IPS-18a (cell line): ENCODE measurements around the gene ACAP3.
"Not testable (repeated sequence)": the region's sequence is repeated elsewhere in the genome, so short reads cannot be mapped to it uniquely, and the experiment has no call there.

Experiments
- H3K27ac ChIP-seq: one replicate; pipeline ENCODE4 v1.5.1; 2013; ENCODE audit warnings: low read length
- H3K27me3 ChIP-seq: one replicate; pipeline ENCODE4 v1.6.1; 2013; ENCODE audit warnings: mild to moderate bottlenecking, low read length; ENCODE audit not compliant: control insufficient read depth, insufficient read depth
- H3K36me3 ChIP-seq: one replicate; pipeline ENCODE4 v1.6.1; 2013; ENCODE audit warnings: low read depth, low read length; ENCODE audit not compliant: control insufficient read depth
- H3K4me1 ChIP-seq: one replicate; pipeline ENCODE4 v1.6.1; 2013; ENCODE audit warnings: low read depth, low read length; ENCODE audit not compliant: control insufficient read depth
- H3K4me3 ChIP-seq: one replicate; pipeline ENCODE4 v1.5.1; 2013; ENCODE audit warnings: low read length
- H3K9ac ChIP-seq: one replicate; pipeline ENCODE4 v1.6.1; 2013; ENCODE audit warnings: mild to moderate bottlenecking, low read length, moderate library complexity
- H3K9me3 ChIP-seq: one replicate; pipeline ENCODE4 v1.6.1; 2013; ENCODE audit warnings: low read depth, low read length; ENCODE audit not compliant: control insufficient read depth

The ACAP3 gene

GRCh38 chr1:1255078-1255477 lies 52.7 kb downstream of the ACAP3 start:
- Histone ChIP-seq H3K4me1 (peaks cover 6% of the 10 kb centered on the region), H3K27me3 (no peaks in the 10 kb centered on the region), H3K36me3 (peaks cover 19% of the 10 kb centered on the region), H3K4me3 (no peak overlapping the region), H3K27ac (no peak overlapping the region), H3K9me3 (no peaks in the 10 kb centered on the region), H3K9ac (no peak overlapping the region)

GRCh38 chr1:1254667-1254998 lies 53.1 kb downstream of the ACAP3 start:
- H3K36me3 ChIP-seq, result peaks cover 16% of the 10 kb centered on the region
- no peaks in the 10 kb centered on the region for H3K9me3 ChIP-seq
- no peak overlapping the region for H3K4me3 ChIP-seq
- no peak overlapping the region for H3K9ac ChIP-seq
- no peak overlapping the region for H3K27ac ChIP-seq
- H3K4me1 ChIP-seq, result peaks cover 6% of the 10 kb centered on the region
- no peaks in the 10 kb centered on the region for H3K27me3 ChIP-seq

GRCh38 chr1:1253972-1254666 lies 53.6 kb downstream of the ACAP3 start:
- H3K27me3 ChIP-seq, result no peaks in the 10 kb centered on the region
- H3K4me1 ChIP-seq, result peaks cover 6% of the 10 kb centered on the region
- peaks cover 14% of the 10 kb centered on the region for H3K36me3 ChIP-seq
- H3K4me3 ChIP-seq, result no peak overlapping the region
- H3K9ac ChIP-seq, result no peak overlapping the region
- no peak overlapping the region for H3K27ac ChIP-seq
- no peaks in the 10 kb centered on the region for H3K9me3 ChIP-seq

GRCh38 chr1:1253314-1253713 lies 54.4 kb downstream of the ACAP3 start:
- Histone ChIP-seq H3K27me3 (peaks cover 2% of the 10 kb centered on the region), H3K9ac (no peak overlapping the region), H3K4me3 (no peak overlapping the region), H3K27ac (no peak overlapping the region), H3K4me1 (peaks cover 6% of the 10 kb centered on the region), H3K9me3 (no peaks in the 10 kb centered on the region), H3K36me3 (peaks cover 10% of the 10 kb centered on the region)

- peaks cover 26% of the 10 kb centered on the region for H3K27me3 ChIP-seq
- no peak overlapping the region for H3K27ac ChIP-seq
- H3K9ac ChIP-seq, result no peak overlapping the region
- H3K4me1 ChIP-seq, result no peaks in the 10 kb centered on the region
- H3K9me3 ChIP-seq, result no peaks in the 10 kb centered on the region
- peaks cover 6% of the 10 kb centered on the region for H3K36me3 ChIP-seq
- no peak overlapping the region for H3K4me3 ChIP-seq
Measured at GRCh38 chr1:1250786-1251284, 56.9 kb downstream of the ACAP3 start.

GRCh38 chr1:1248009-1248913 lies 59.5 kb downstream of the ACAP3 start:
- H3K27ac ChIP-seq, H3K4me1 ChIP-seq: not testable (repeated sequence)

GRCh38 chr1:1247341-1247913 lies 60.3 kb downstream of the ACAP3 start:
- Histone ChIP-seq H3K4me3 (no peak overlapping the region), H3K27me3 (peaks cover 29% of the 10 kb centered on the region), H3K9ac (no peak overlapping the region), H3K27ac (no peak overlapping the region), H3K4me1 (no peaks in the 10 kb centered on the region), H3K9me3 (no peaks in the 10 kb centered on the region), H3K36me3 (no peaks in the 10 kb centered on the region)

More at GRCh38 chr1:1248009-1248913, 59.5 kb downstream of the ACAP3 start:
- peaks cover 29% of the 10 kb centered on the region for H3K27me3 ChIP-seq
- not testable (repeated sequence) for H3K36me3 ChIP-seq, H3K4me3 ChIP-seq, H3K9me3 ChIP-seq, H3K9ac ChIP-seq

GRCh38 chr1:1246577-1247340 lies 61.0 kb downstream of the ACAP3 start, which contains the start of gene C1QTNF12:
C1QTNF12 (minus strand) TSS chr1:1246722; CDS start chr1:1246690, 32 bp downstream.
- no peaks in the 10 kb centered on the region for H3K4me1 ChIP-seq
- peaks cover 29% of the 10 kb centered on the region for H3K27me3 ChIP-seq
- no peak within 1 kb of the TSS for H3K4me3 ChIP-seq
- H3K36me3 ChIP-seq, result no peaks in the 10 kb centered on the region
- H3K27ac ChIP-seq, result no peak within 1 kb of the TSS
- no peak within 1 kb of the TSS for H3K9ac ChIP-seq
- no peaks in the 10 kb centered on the region for H3K9me3 ChIP-seq

GRCh38 chr1:1245817-1246576 lies 61.7 kb downstream of the ACAP3 start:
- H3K36me3 ChIP-seq, result no peaks in the 10 kb centered on the region
- no peak overlapping the region for H3K4me3 ChIP-seq
- no peaks in the 10 kb centered on the region for H3K4me1 ChIP-seq
- no peak overlapping the region for H3K27ac ChIP-seq
- H3K27me3 ChIP-seq, result peaks cover 29% of the 10 kb centered on the region
- no peaks in the 10 kb centered on the region for H3K9me3 ChIP-seq
- no peak overlapping the region for H3K9ac ChIP-seq

GRCh38 chr1:1245178-1245816 lies 62.4 kb downstream of the ACAP3 start:
- Histone ChIP-seq H3K4me1 (no peaks in the 10 kb centered on the region), H3K36me3 (no peaks in the 10 kb centered on the region), H3K9me3 (no peaks in the 10 kb centered on the region), H3K27ac (no peak overlapping the region), H3K9ac (no peak overlapping the region), H3K27me3 (peaks cover 29% of the 10 kb centered on the region), H3K4me3 (no peak overlapping the region)
